PFSK-1 (cell line): Measurements from ENCODE around the gene CHRM4.

Source experiments
- POLR2AphosphoS5 ChIP-seq: IDR thresholded peaks from 2 replicates; pipeline ENCODE4 v1.6.1; 2012; ENCODE audit warnings: low read depth, mild to moderate bottlenecking, control low read depth, low read length, moderate library complexity
- SIN3A ChIP-seq: IDR thresholded peaks from 2 replicates; pipeline ENCODE4 v1.6.1; 2012; ENCODE audit warnings: mild to moderate bottlenecking, low read length, moderate library complexity, borderline replicate concordance; ENCODE audit not compliant: insufficient read depth
- TAF1 ChIP-seq: IDR thresholded peaks from 2 replicates; pipeline ENCODE4 v1.6.1; 2012; ENCODE audit warnings: low read length, control low read depth, borderline replicate concordance; ENCODE audit not compliant: insufficient read depth

GRCh38 chr11:46374815-46375214 lies 16.8 kb downstream of the CHRM4 start:
- TF ChIP-seq POLR2AphosphoS5: no peak
- no peak for TF ChIP-seq SIN3A
- TF ChIP-seq TAF1: no peak
